ENCODE data around the gene MDC1.

- TF ChIP-seq CTCF (optimal IDR thresholded peaks at IDR 0.05 in 1 of 3, IDR thresholded peaks at IDR 0.05 in 1 of 3, conservative IDR thresholded peaks at IDR 0.05 in 1 of 3; ENCODE audit: extremely low read depth in 1 of 3, insufficient read depth in 2 of 3, low read length in 3 of 3) (no peak), EZH2 (IDR thresholded peaks at IDR 0.05; ENCODE audit: low read length) (no peak)
These were observed 35.3 kb upstream of the MDC1 start for GRCh38 chr6:30752157-30752927.

Data from keratinocyte (primary cell).